ENCODE results near the gene B4GALT7. TPM values are rescaled to one million over a fixed set of nuclear protein-coding genes. Genes with fewer than 3 reads are reported as not detected.

The B4GALT7 gene
- total RNA-seq, 2 donors from 2014 or later, result 17.1 to 17.6 TPM

Other genes starting within 250 kb of the B4GALT7 start
- gene LMAN2, start 248.5 kb upstream of the B4GALT7 start, total RNA-seq, result 10 to 100 TPM; 72.4 to 95.7 TPM
- 10 to 100 TPM; 11.3 to 13.4 TPM for gene RGS14, start 242.2 kb upstream of the B4GALT7 start, total RNA-seq
- gene SLC34A1, start 215.7 kb upstream of the B4GALT7 start, total RNA-seq, result not detected
- gene PFN3, start 199.5 kb upstream of the B4GALT7 start, total RNA-seq, result not detected
- under 1 TPM; 0.38 to 0.93 TPM for gene F12, start 190.6 kb upstream of the B4GALT7 start, total RNA-seq
- gene GRK6, start 173.5 kb upstream of the B4GALT7 start, total RNA-seq, result 10 to 100 TPM; 22.9 to 28.2 TPM
- 1 to 10 TPM in 1 of 2 donors, under 1 TPM in 1; 0.79 to 2.0 TPM for gene PRR7, start 153.3 kb upstream of the B4GALT7 start, total RNA-seq
- gene DBN1, start 126.5 kb upstream of the B4GALT7 start, total RNA-seq, result 100 to 1,000 TPM in 1 of 2 donors, 10 to 100 TPM in 1; 94.9 to 121 TPM
- gene PDLIM7, start 102.5 kb upstream of the B4GALT7 start, total RNA-seq, result 100 to 1,000 TPM; 448 to 580 TPM
- gene DOK3, start 90.3 kb upstream of the B4GALT7 start, total RNA-seq, result 10 to 100 TPM in 1 of 2 donors, 1 to 10 TPM in 1; 8.0 to 19.2 TPM
- gene DDX41, start 83.2 kb upstream of the B4GALT7 start, total RNA-seq, result 10 to 100 TPM; 52.1 to 52.6 TPM
- 10 to 100 TPM; 33.6 to 36.5 TPM for gene FAM193B, start 45.6 kb upstream of the B4GALT7 start, total RNA-seq
- 100 to 1,000 TPM; 117 TPM for gene TMED9, start 7.9 kb upstream of the B4GALT7 start, total RNA-seq
- 1 to 10 TPM in 1 of 2 donors, under 1 TPM in 1; 0.05 to 3.4 TPM for gene FAM153A, start 182.8 kb downstream of the B4GALT7 start, total RNA-seq

All from posterior vena cava (tissue), 2 donors.